GM19025 (cell line): ENCODE results near the gene MEF2D.
A peak's percentile ranks its signal among the peaks of the same experiment; 100 is the strongest.

ENCODE experiments used
- ATAC-seq: cut with Tn5 transposase; IDR thresholded peaks from one replicate; pipeline ENCODE4 v1.9.1; 2021; ENCODE audit warnings: mild to moderate bottlenecking, low read depth, moderate library complexity; ENCODE audit not compliant: unreplicated experiment

Gene MEF2D

GRCh38 chr1:156430866-156431265, 69.7 kb downstream of the MEF2D start:
- ATAC-seq, result no peak

- ATAC-seq, result no peak
Measured at GRCh38 chr1:156430303-156430702, 70.3 kb downstream of the MEF2D start.

GRCh38 chr1:156429313-156430060, 71.1 kb downstream of the MEF2D start:
- ATAC-seq, result no peak

- no peak for ATAC-seq
Measured at GRCh38 chr1:156428746-156429288, 71.8 kb downstream of the MEF2D start.

GRCh38 chr1:156427957-156428356, 72.6 kb downstream of the MEF2D start:
- no peak for ATAC-seq

GRCh38 chr1:156425943-156426342, 74.6 kb downstream of the MEF2D start:
- ATAC-seq, result no peak

GRCh38 chr1:156424806-156425432, 75.7 kb downstream of the MEF2D start:
- ATAC-seq, result no peak

GRCh38 chr1:156423422-156424352, 76.9 kb downstream of the MEF2D start:
- ATAC-seq, result no peak

GRCh38 chr1:156422602-156423091, 77.9 kb downstream of the MEF2D start:
- no peak for ATAC-seq

GRCh38 chr1:156421939-156422601, 78.5 kb downstream of the MEF2D start:
- no peak for ATAC-seq

- ATAC-seq, result peak; percentile 85
Measured at GRCh38 chr1:156421062-156421938, 79.3 kb downstream of the MEF2D start.

- no peak for ATAC-seq
Measured at GRCh38 chr1:156420205-156421061, 80.1 kb downstream of the MEF2D start.

- ATAC-seq, result no peak
Measured at GRCh38 chr1:156419854-156420204, 80.7 kb downstream of the MEF2D start.

GRCh38 chr1:156418416-156419070, 82.0 kb downstream of the MEF2D start:
- ATAC-seq, result no peak

- ATAC-seq, result no peak
Measured at GRCh38 chr1:156417401-156418020, 83.1 kb downstream of the MEF2D start.

- ATAC-seq, result no peak
Measured at GRCh38 chr1:156416993-156417392, 83.6 kb downstream of the MEF2D start.

GRCh38 chr1:156414461-156415064, 86.0 kb downstream of the MEF2D start:
- ATAC-seq, result no peak
